GM18505 (cell line): ENCODE results near the gene ARID5B.
"Not testable (repeated sequence)": the region's sequence is repeated elsewhere in the genome, so short reads cannot be mapped to it uniquely, and the experiment has no call there.

Source experiments
- ATAC-seq: cut with Tn5 transposase; IDR thresholded peaks from one replicate; pipeline ENCODE4 v1.9.1; 2021; ENCODE audit not compliant: unreplicated experiment
- POLR2A ChIP-seq: IDR thresholded peaks from 4 replicates; pipeline ENCODE4 v1.6.1; 2011; ENCODE audit warnings: borderline replicate concordance; ENCODE audit not compliant: insufficient read depth, insufficient read length; ENCODE audit errors: extremely low read depth

The ARID5B gene

GRCh38 chr10:61964059-61964709 lies 62.7 kb downstream of the ARID5B start:
- ATAC-seq, result no peak

DNA sequence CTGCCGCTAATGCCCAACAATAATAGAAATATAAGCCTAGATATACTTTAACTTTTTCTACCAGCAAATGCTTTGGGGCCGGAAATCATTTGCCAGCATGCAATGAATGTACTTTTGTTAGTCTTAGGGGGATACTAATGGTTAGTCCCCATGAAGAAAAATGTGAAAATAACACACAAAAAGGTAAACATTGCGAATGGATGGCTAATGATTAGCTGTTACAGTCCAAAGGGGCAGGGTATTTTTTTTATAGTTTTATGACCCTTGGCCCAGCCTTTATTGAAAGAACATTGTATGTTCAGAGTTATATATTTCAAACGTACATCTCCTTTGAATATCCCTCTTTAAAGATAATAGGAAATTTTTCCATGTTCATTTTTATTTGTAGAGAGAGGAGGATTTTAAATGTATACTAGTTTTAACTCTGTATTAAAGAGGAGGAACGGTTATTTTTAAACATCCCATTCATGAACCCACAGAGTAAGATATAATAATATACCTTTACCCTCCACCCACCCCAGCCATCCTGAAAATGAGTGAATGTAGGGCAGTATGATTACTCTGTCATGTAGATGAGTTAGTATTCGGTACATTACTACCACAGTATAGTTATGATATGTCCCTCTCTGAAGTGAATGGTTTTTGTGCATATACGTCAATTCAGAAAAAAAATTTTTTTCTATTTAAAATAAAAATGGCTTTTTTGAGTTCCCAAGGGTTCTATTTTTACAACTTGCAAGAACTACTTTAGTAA lies 63.6 kb downstream of the ARID5B start:
- TF ChIP-seq POLR2A, result no peak
- no peak for ATAC-seq

More at GRCh38 chr10:61964059-61964709, 62.7 kb downstream of the ARID5B start:
- TF ChIP-seq POLR2A, result no peak

- no peak for ATAC-seq
These were observed 64.3 kb downstream of the ARID5B start for GRCh38 chr10:61965703-61966395.

DNA sequence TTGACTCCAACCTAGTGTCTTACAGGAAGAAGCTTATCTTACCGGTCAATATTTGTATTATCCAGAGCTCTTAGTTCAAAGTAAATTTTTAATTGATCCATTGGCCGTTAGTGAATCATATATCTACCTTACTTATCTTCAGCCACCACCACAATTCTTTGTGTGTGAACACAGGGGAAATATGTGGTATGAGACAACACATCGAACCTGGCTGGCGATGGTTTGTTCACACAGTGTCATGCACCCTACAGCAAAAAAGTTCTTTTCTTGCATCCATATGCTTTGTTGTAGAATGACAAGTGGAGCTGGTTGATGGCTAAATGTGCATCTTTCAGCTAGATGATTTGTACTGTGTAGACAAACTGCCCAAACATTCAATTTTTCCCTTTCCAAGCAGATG lies 65.8 kb downstream of the ARID5B start:
- TF ChIP-seq POLR2A, result no peak
- ATAC-seq, result no peak

More at GRCh38 chr10:61965703-61966395, 64.3 kb downstream of the ARID5B start:
- no peak for TF ChIP-seq POLR2A

- no peak for TF ChIP-seq POLR2A
- no peak for ATAC-seq
These were observed 68.9 kb downstream of the ARID5B start for GRCh38 chr10:61970182-61971002.

DNA sequence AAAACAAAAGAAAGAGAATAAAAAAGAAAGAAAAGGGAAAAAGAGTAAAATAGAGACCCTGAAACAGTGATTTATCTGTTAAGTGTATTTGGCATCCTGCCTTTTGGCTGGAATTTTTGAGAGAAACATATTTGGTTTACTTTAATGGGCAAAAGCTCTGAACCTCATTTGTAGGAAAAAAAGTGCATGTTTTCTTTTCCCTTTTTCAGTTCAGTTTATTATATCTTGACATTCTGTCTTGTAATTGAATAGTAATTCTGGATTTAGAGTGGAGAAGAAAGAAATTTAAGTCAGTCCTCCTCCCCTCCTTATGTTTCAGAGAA lies 69.5 kb downstream of the ARID5B start:
- no peak for TF ChIP-seq POLR2A
- ATAC-seq, result no peak

- no peak for ATAC-seq
- TF ChIP-seq POLR2A, result no peak
These were observed 71.7 kb downstream of the ARID5B start for GRCh38 chr10:61973169-61973568.

GRCh38 chr10:61973906-61974305 lies 72.4 kb downstream of the ARID5B start:
- no peak for ATAC-seq
- no peak for TF ChIP-seq POLR2A

- no peak for TF ChIP-seq POLR2A
- no peak for ATAC-seq
These were observed 73.3 kb downstream of the ARID5B start for GRCh38 chr10:61974601-61975390.

DNA sequence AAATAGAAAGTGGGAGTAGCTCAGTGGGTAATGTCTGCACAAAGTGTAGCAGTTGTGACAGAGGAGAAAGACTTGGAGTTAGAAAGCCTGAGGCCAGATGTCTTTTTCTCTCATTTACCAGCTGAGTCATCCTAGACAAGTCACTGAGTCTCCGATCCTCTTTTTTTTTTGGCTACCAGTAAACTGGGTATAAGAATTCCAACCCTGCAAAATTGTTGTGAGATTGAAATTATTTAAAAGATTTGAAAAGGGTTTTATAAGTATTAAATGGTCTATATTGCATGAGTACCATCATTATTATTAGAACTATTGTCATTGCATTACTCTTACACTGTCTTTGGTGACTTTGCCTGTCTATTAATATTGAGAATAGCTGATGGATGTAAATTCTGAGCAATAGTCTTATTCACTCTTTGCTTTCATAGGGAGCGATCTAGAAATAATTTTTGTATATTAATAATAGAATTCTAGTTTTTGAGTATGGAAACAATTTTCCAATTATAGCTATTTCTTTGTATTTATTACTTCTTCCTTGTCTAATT lies 74.0 kb downstream of the ARID5B start:
- no peak for TF ChIP-seq POLR2A
- ATAC-seq, result peak; percentile 85

- ATAC-seq, result not testable (repeated sequence)
These were observed 75.6 kb downstream of the ARID5B start for GRCh38 chr10:61976951-61977721.

GRCh38 chr10:61978965-61979364 lies 77.5 kb downstream of the ARID5B start:
- ATAC-seq, result no peak
- no peak for TF ChIP-seq POLR2A
